ENCODE data around the gene SRC.

Gene SRC

DNA sequence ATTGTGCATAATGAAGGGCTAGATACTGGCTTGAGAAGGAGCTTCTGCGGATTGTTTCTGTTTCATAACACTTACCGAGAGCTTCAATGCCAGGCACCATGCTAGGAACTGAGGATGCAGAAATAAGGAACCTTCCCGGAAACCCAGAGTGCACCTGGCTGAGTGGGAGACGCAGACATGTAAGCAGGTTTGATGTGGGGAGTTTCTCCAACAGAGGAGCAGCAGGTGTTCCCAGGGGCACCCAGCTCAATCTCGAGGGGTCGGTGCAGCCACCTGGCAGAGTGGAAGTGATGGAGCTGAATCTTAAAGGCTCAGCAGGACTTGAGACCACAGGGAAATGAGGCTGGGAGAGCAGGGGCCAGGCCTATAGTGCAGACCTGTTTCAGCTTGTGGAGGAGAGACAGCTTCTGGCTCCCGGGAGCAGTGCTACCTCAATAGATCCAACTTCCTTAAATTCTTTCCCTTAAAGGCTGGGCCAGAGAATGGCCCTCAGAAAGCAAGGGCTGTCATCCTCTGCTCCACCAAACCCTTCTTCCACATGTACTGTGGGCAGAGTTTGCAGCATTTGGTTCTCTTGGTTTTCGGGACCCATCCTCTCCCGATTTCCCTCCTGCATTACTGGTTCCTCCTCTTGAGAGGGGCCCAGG, 27.8 kb upstream of the SRC start:
- no peaks in the 10 kb centered on the region for H3K27me3 ChIP-seq (ENCODE audit: low read length)
- H4K20me1 ChIP-seq (ENCODE audit: low read depth, low read length), result no peaks in the 10 kb centered on the region
- no peaks in the 10 kb centered on the region for H3K9me2 ChIP-seq (replicated peaks; ENCODE audit: insufficient read depth, low read length)
- H3K36me3 ChIP-seq (ENCODE audit: low read length), result no peaks in the 10 kb centered on the region
- no peak overlapping the region for H3K4me2 ChIP-seq (ENCODE audit: low read depth, low read length, poor library complexity, severe bottlenecking)
- no peak overlapping the region for H3K4me3 ChIP-seq (ENCODE audit: insufficient read depth, low read length, poor library complexity, severe bottlenecking)
- H3K9ac ChIP-seq (ENCODE audit: low read length), result no peak overlapping the region
- H3K9me3 ChIP-seq (ENCODE audit: insufficient read depth, low read length), result no peaks in the 10 kb centered on the region
- TF ChIP-seq, protein P1, sequence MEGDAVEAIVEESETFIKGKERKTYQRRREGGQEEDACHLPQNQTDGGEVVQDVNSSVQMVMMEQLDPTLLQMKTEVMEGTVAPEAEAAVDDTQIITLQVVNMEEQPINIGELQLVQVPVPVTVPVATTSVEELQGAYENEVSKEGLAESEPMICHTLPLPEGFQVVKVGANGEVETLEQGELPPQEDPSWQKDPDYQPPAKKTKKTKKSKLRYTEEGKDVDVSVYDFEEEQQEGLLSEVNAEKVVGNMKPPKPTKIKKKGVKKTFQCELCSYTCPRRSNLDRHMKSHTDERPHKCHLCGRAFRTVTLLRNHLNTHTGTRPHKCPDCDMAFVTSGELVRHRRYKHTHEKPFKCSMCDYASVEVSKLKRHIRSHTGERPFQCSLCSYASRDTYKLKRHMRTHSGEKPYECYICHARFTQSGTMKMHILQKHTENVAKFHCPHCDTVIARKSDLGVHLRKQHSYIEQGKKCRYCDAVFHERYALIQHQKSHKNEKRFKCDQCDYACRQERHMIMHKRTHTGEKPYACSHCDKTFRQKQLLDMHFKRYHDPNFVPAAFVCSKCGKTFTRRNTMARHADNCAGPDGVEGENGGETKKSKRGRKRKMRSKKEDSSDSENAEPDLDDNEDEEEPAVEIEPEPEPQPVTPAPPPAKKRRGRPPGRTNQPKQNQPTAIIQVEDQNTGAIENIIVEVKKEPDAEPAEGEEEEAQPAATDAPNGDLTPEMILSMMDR (IDR thresholded peaks at IDR 0.05; ENCODE audit: insufficient read depth, low read length, poor library complexity, severe bottlenecking), result no peak
- TF ChIP-seq EZH2phosphoT487 (conservative IDR thresholded peaks at IDR 0.05; ENCODE audit: low read length), result no peak
- H3K27ac ChIP-seq (ENCODE audit: low read depth, low read length), result no peak overlapping the region
- H3K79me2 ChIP-seq (ENCODE audit: insufficient read depth, low read length), result no peaks in the 10 kb centered on the region
- H2AFZ ChIP-seq (ENCODE audit: low read depth, low read length, severe bottlenecking), result no peak overlapping the region
- no peaks in the 10 kb centered on the region for H3F3A ChIP-seq (ENCODE audit: insufficient read depth)

DNA sequence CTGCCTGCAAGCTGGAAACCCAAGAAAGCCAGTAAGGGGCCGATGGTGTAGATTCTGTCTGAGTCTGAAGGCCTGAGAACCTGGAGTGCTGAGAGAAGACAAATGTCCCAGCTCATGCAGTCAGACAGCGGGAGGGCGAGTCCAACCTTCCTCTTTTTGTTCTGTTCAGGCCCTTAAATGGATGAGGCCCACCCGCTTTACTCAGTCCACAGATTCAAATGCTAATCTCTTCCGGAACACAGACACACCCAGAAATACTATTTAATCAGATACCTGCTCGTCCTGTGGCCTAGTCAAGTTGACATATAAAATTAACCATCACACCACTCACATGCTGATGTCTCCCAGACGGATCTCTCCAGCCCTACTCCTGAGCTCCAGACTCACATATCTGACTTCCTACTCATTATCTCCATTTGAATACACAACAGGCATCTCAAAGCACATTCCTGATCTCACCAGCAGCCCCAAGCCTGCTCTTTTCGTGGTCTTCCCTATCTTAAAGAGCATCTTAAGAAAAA, 26.7 kb upstream of the SRC start:
- H3K4me3 ChIP-seq (ENCODE audit: insufficient read depth, low read length, poor library complexity, severe bottlenecking), result no peak overlapping the region
- no peaks in the 10 kb centered on the region for H3K36me3 ChIP-seq (ENCODE audit: low read length)
- H2AFZ ChIP-seq (ENCODE audit: low read depth, low read length, severe bottlenecking), result no peak overlapping the region
- no peaks in the 10 kb centered on the region for H3K79me2 ChIP-seq (ENCODE audit: insufficient read depth, low read length)
- H4K20me1 ChIP-seq (ENCODE audit: low read depth, low read length), result no peaks in the 10 kb centered on the region
- TF ChIP-seq, protein P1 (IDR thresholded peaks at IDR 0.05; ENCODE audit: insufficient read depth, low read length, poor library complexity, severe bottlenecking), result no peak
- no peak for TF ChIP-seq EZH2phosphoT487 (conservative IDR thresholded peaks at IDR 0.05; ENCODE audit: low read length)
- no peak overlapping the region for H3K4me2 ChIP-seq (ENCODE audit: low read depth, low read length, poor library complexity, severe bottlenecking)
- H3F3A ChIP-seq (ENCODE audit: insufficient read depth), result no peaks in the 10 kb centered on the region
- H3K9me3 ChIP-seq (ENCODE audit: insufficient read depth, low read length), result no peaks in the 10 kb centered on the region
- H3K9ac ChIP-seq (ENCODE audit: low read length), result no peak overlapping the region
- H3K27ac ChIP-seq (ENCODE audit: low read depth, low read length), result no peak overlapping the region
- H3K9me2 ChIP-seq (replicated peaks; ENCODE audit: insufficient read depth, low read length), result no peaks in the 10 kb centered on the region
- no peaks in the 10 kb centered on the region for H3K27me3 ChIP-seq (ENCODE audit: low read length)

DNA sequence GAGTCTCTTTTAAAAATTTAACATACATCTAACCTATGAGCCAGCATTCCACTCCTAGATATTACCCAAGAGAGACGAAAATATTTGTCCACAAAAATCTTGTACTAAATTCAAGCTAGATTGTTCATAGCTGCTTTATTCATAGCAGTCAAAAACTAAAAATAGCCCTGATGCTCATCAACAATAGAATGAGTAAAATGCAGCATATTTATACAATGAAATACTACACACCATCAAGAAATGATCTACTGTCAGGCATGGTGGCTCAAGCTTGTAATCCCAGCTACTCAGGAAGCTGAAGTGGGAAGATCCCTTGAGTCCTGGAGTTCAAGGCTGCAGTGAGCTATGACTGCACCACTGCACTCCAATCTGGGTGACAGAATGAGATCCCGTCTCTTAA, 22.0 kb upstream of the SRC start:
- no peaks in the 10 kb centered on the region for H3K27me3 ChIP-seq (ENCODE audit: low read length)
- H3K9me2 ChIP-seq (replicated peaks; ENCODE audit: insufficient read depth, low read length), result no peaks in the 10 kb centered on the region
- no peaks in the 10 kb centered on the region for H3K36me3 ChIP-seq (ENCODE audit: low read length)
- no peaks in the 10 kb centered on the region for H3F3A ChIP-seq (ENCODE audit: insufficient read depth)
- no peaks in the 10 kb centered on the region for H3K9me3 ChIP-seq (ENCODE audit: insufficient read depth, low read length)
- H3K79me2 ChIP-seq (ENCODE audit: insufficient read depth, low read length), result no peaks in the 10 kb centered on the region
- H3K27ac ChIP-seq (ENCODE audit: low read depth, low read length), result no peak overlapping the region
- H4K20me1 ChIP-seq (ENCODE audit: low read depth, low read length), result no peaks in the 10 kb centered on the region
- no peak overlapping the region for H2AFZ ChIP-seq (ENCODE audit: low read depth, low read length, severe bottlenecking)
- no peak overlapping the region for H3K4me2 ChIP-seq (ENCODE audit: low read depth, low read length, poor library complexity, severe bottlenecking)
- TF ChIP-seq, protein P1 (IDR thresholded peaks at IDR 0.05; ENCODE audit: insufficient read depth, low read length, poor library complexity, severe bottlenecking), result no peak
- no peak for TF ChIP-seq EZH2phosphoT487 (conservative IDR thresholded peaks at IDR 0.05; ENCODE audit: low read length)
- no peak overlapping the region for H3K9ac ChIP-seq (ENCODE audit: low read length)
- H3K4me3 ChIP-seq (ENCODE audit: insufficient read depth, low read length, poor library complexity, severe bottlenecking), result no peak overlapping the region

All from SU-DHL-6 (cell line).